Activated CD8-positive, alpha-beta memory T cell treated with anti-CD3 and anti-CD28 coated beads for 1 hour (primary cell): Measurements from ENCODE around the gene GFY.

Experiments used
- DNase-seq, 2 donors: peaks; one replicate each; pipeline ENCODE4 v3.0.0-alpha.2; 2020; ENCODE audit warnings: low read depth in 1 of 2; ENCODE audit errors: extremely low read depth in 1 of 2

Gene GFY

GRCh38 chr19:49427855-49428546, 2.8 kb downstream of the GFY start:
- no peak for DNase-seq

DNA sequence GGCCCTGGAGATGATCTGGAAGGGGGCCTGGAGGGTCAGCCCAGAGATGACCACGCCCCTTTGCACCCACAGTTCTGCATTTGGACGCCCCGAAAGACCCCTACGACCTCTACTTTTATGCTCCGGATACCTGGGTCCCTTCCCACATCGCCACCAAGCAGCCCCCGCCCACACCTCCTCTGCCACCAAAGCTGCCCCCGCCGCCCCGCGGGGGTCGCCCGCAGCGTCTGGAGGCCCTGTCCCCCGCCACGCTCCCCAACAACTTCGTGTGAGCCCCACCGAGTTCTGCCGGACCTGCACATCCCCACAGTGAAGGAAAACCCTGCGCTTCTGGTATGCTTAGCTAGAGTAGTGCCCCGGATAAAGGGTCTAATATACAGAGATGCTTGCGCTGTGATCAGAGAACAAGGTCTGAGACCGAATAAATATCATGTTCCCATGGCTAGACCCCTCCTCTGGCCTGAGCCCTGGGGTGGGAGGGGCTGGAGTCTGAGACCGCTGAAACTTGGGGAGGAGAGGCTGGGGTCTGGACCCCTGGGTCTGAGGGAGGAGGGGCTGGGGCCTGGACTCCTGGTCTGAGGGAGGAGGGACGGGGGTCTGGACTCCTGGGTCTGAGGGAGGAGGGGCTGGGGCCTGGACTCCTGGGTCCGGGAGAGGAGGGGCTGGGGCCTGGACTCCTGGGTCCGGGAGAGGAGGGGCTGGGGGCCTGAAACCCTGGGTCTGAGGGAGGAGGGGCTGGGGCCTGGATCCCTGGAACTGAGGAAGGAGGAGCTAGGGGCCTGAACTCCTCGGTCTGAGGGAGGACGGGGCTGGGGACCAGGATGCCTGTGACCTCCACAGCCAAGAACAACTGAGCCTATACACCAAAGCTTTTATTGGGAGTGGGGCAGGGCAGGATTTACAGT, 3.6 kb downstream of the GFY start:
- no peak for DNase-seq

GRCh38 chr19:49430172-49430677, 5.0 kb downstream of the GFY start:
- no peak for DNase-seq

GRCh38 chr19:49430678-49431329, 5.6 kb downstream of the GFY start:
- DNase-seq = no peak

GRCh38 chr19:49431330-49431749, 6.2 kb downstream of the GFY start:
- DNase-seq = no peak

DNA sequence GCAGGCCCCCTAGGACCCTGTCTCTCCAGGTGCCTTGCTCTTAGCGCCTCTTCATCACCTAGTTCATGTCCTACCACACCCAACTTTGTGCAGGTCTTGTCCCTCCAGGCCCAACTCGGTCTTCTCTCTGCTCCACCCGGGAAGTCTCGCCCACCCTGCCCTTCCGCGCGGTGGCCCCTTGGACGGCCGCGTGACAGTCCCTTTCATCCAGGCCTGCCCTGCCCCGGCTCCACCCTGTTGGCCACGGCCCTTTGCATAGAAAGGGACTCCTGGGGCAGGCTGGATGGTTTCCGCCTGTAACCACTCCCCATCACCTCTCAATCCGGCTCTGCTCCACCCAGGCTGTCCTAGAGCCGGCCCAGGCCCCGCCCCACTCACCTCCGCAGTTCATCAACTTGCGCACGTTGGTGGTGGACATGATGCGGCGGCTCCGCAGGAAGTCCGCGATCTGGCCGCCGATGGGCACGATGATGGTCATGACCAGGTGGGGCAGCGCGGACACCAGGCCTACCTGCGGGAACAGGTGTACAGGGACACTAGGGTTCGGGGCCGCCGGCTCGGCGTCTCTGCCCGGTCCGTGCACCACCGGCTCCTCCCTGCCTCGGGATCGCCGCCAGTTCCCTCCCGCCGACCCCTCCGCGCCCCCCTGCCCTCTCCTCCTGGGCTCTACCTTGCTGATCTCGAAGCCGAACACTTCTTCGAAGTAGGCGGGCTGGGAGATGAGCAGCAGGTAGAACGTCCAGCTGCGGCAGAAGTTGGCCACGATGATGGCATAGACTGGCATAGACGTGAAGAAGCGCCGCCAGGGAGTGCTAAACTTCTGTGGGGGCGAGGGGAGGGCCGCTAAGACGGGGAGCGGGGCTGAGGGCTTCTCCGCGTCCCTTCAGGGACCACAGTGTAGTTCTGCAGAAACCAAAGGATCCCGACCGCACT, 7.2 kb downstream of the GFY start:
- no peak for DNase-seq

DNA sequence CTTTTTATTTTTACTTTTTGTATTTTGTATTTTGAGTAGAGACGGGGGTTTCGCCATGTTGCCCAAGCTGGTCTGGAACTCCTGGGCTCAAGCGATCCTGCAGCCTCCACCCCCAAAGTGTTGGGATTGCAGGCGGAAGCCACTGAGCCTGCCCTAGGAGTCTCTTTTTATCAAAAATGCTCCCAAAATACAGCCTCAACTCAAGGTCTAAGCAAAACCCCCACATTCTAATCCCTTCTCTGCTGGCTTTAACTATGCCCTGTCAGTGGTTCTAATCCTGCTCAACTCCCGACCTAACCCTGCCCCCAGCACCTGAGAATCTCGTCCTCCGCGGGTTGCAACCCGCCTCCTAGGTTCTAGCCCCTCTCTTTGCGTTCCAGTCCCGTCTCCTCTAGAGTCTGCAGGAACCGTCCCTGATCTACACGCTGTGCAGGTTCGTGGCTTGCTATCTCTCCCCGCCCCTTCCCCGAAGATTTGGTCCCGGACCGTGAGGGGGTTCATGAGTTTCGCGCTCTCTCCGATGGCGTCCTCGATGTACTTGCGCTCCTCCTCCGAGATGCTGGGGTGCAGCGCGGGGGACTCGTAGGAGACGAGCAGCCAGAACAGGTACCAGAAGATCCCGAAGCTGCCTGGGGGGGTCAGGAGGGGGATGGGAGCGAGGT, 8.2 kb downstream of the GFY start:
- no peak for DNase-seq

- DNase-seq = no peak
These were observed 9.9 kb downstream of the GFY start for GRCh38 chr19:49434907-49435583.

DNA sequence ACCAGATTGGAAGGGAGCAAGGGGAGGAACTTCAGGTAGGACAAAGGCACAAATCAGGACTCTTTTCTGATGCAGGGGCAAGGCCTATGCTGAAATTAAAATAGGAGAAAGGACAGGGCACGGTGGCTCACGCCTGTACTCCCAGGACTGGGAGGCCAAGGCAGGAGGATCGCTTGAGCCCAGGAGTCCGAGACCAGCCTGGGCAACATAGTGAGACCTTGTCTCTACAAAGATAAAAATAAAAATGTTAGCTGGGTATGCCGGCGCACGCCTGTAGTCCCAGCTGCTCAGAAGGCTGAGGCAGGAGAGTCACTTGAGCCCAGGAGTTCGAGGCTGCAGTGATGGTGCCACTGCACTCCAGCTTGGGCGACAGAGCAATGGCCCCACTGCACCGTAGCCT, 10.5 kb downstream of the GFY start:
- DNase-seq = no peak

DNA sequence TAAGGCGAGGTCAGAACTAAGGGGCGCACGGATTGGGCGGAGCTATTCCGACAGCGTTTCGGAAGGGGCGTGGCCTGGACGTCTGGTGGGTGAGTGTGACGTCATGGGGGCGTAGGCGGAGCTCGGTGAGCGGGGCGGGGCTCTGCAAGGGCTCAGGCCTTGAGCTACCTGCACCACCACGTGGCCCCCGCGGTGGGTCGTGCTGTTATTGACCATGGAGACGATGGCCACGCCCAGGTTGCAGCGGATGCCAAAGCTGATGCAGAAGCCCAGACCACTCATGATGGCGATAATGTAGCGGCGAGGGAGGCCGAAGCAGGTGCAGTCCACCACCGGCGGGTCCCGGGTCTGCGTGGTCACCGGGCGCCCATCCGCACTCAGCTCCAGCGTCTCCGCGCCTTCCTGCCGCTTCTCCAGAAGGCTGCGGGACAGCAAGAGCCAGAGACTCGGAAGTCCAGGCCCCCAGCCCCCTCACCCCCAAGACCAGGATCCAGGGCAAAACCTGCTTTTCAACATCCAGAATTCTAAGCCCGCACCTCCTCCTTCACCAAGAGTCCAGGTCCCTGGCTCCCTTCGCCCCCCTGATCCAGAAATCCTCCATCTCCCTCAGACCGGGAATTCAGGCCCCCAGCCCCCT, 11.3 kb downstream of the GFY start:
- DNase-seq = no peak

DNA sequence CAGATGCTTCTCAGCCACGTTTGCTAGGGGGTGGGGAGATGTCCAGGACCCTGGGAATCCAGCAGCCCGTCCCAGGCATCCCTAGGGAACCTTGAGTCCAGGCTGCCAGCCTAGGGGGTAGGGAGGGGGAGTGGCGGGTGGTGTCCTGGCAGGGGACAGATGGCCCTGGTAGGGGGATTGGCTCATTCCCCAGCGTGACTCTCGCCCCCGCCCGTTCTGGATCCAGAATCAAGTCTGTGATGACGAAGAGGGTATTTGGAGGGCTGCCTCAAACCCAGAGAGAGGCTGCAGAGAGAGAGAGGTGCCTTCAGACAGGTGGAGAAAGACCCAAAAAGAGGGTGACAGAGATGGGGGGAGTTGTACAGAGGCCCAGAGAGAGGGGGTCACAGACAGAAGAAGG, 12.0 kb downstream of the GFY start:
- no peak for DNase-seq

DNA sequence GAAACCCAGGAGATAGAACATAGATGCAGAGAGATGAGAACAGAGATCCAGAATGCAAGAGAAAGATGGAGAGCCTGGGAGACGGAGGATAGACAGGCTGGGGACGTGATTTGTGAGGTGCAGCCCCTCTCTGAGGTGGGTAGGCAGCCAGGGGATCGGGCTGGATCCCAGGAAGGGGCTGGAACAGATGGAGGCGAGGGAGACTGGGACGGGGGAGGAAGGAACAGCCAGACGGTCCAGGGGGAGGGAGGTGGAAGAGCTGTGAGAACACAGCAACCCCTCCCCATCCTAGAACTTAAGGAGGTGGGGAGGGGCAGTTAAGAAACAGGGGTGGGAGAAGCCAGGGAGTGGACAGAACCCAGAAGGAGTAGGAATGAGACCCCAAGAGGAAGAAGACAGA, 13.1 kb downstream of the GFY start:
- DNase-seq = no peak

DNA sequence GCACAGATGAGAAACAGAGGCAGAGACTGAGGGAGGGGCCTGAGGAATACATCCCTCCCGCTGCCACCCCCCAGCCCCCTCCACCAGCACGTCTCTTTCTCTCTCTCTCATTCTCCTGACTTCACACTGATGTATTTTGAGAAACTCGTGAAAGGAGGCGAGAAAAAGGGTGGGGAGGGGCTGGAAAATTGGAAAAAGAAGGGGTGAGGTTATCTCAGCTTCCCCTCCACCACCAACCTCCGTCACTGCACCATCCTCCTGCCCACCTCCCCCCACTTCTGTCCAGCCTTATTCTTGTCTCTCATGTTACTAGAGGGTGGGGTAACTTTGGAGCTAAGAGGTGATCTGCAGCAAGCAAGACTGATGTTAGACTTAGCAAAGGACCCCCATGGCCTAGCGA, 14.6 kb downstream of the GFY start:
- no peak for DNase-seq

DNA sequence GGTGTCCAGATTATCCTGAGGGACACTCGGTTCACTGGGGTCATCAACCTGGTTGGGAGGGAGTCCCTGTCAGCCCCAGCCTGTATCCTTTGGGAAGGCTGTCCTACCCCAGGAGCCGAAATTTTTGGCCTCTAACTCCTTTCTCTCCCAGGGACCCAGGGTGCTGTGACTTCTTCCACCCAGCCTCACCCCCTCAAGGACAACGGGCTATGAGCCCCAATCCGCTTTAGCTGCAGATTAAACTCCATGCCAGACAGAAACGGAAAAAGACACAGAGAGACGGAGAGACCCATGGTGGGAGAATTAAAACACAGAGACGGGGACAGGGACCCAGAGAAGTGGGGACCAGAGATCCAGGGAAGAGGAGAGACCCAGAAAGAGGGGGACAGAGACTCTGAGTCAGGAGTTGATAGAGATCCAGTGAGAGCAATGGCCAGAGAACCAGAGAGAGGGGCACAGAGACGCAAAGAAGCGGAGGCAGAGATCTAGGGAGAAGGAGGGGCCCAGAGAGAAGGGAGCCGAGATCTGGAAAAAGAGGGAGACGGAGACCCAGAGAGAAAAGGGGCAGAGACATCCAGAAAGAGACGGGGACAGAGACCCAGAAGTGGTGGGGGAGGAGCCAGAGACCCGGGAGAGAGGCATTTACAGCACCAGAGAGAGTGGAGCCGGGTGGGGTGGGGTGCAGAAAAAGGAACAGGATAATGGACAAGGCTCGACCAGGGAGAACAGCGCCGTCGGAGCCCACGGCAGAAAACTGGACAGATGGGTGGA, 15.4 kb downstream of the GFY start:
- DNase-seq = no peak

DNA sequence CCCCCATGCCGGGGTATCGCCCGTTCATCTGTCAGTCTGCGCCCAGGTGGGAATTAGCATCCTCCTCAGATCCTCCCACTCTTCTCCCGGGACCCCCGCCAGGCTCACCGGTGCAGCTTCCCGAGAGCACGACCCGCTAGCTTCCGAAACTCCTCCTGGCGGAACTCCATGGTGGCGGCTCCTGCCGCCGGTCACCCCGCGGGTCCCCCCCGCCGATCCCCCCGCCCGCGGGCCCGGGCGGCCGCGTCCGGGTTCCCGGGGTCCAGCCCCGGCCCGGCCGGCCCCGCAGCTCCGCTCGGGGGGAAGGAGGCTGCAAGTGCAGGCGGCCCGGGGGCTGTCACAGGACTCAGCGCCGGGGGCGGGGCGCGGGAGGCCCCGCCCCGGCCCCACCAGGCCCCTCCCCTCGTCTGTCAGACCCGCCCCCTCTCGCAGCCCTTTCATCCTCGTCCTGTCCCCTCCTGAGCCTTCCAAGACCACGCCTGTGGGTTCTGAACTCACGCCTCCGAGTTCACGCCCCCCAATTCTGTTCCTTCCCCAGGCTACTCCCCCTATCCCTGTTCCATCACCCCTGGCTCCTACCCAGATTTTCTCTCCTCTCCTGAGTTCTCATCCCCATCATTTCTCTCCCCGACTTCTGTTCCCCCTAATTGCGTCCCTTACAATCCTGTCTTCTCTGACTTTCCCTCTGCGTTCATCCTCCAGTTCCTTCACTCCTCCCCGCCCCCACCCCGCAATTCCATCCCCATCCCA, 16.2 kb downstream of the GFY start, which contains the start of gene SLC17A7:
SLC17A7 (minus strand) TSS at position 318 of the 750 bp plus-strand sequence; CDS start at position 170, 148 bp downstream.
- DNase-seq = no peak

DNA sequence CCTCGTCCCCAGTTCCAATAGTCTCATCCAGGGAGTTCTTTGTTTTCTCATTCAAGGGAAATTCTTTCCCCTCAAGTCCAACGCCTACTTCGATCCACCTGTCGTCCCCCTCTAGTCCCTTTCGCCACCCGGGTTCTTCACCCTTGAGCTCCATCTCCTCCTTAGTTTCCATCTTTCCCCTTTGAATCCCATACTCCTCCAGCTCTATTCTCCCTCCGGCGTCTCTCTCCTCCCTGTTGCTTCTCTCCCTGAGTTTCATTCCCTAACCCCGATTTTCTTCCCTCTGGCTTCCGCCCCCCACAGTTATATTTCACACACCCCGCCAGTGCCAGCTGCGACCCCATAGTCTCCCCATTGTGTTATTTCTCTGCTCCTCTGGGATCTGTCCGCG, 16.8 kb downstream of the GFY start:
- no peak for DNase-seq

- no peak for DNase-seq
These were observed 17.2 kb downstream of the GFY start for GRCh38 chr19:49442354-49442753.
